GM12864 (cell line): ENCODE results near the gene WNT3.
"Not testable (repeated sequence)": the region's sequence is repeated elsewhere in the genome, so short reads cannot be mapped to it uniquely, and the experiment has no call there.

Experiments
- DNase-seq: peaks from one replicate; pipeline ENCODE4 v3.0.0-alpha.2; 2011; ENCODE audit warnings: low read depth
- H3K4me3 ChIP-seq: 2 replicates; pipeline ENCODE4 v1.5.1; 2011; ENCODE audit warnings: mild to moderate bottlenecking, low read depth, low read length, control low read depth
- TF ChIP-seq, protein P1 (sequence below): IDR thresholded peaks from 2 replicates; pipeline ENCODE4 v1.5.1; 2011; ENCODE audit warnings: low read depth, mild to moderate bottlenecking, moderate library complexity, low read length, control low read depth, inconsistent platforms; ENCODE audit errors: missing control alignments

WNT3 gene

GRCh38 chr17:46793541-46793940, 25.0 kb downstream of the WNT3 start:
- no peak overlapping the region for H3K4me3 ChIP-seq
- no peak for DNase-seq
- TF ChIP-seq, protein P1, sequence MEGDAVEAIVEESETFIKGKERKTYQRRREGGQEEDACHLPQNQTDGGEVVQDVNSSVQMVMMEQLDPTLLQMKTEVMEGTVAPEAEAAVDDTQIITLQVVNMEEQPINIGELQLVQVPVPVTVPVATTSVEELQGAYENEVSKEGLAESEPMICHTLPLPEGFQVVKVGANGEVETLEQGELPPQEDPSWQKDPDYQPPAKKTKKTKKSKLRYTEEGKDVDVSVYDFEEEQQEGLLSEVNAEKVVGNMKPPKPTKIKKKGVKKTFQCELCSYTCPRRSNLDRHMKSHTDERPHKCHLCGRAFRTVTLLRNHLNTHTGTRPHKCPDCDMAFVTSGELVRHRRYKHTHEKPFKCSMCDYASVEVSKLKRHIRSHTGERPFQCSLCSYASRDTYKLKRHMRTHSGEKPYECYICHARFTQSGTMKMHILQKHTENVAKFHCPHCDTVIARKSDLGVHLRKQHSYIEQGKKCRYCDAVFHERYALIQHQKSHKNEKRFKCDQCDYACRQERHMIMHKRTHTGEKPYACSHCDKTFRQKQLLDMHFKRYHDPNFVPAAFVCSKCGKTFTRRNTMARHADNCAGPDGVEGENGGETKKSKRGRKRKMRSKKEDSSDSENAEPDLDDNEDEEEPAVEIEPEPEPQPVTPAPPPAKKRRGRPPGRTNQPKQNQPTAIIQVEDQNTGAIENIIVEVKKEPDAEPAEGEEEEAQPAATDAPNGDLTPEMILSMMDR: no peak

DNA sequence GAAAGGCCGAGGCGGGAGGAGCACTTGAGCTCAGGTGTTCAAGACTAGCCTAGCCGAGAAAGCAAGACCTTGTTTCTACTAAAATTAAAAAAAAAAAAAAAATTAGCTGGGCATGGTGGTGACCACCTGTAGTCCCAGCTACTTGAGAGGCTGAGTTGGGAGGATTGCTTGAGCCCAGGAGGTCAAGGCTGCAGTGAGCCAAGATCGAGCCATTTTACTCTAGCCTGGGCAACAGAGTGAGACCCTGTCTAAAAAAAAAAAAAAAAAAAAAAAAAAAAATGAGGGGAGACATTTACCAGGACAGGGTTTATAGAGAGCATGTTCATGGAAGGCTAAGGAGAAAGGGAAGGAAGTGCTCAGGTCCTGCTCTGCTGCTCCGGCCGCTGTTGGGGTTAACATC, 25.5 kb downstream of the WNT3 start:
- not testable (repeated sequence) for H3K4me3 ChIP-seq, DNase-seq

DNA sequence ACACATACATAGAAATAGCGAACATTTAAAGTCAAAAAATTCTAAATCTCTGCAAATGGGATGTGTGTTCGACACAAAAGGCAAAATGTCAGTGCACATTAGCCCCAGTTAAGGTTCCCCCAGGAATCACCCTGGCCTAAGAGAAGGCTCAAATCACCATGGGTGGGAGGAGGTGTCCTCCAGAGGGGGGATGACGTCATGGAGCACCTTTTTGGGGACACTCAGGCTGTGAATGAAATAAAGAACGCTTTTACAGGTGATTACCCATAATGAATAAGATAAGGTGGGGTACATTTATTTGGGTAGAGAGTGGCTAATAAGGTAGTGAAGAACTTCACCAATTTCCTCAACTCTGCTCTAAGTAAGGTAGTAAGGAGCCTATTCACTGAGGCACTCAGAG, 26.4 kb downstream of the WNT3 start:
- TF ChIP-seq, protein P1: no peak
- H3K4me3 ChIP-seq: no peak overlapping the region
- DNase-seq: no peak

DNA sequence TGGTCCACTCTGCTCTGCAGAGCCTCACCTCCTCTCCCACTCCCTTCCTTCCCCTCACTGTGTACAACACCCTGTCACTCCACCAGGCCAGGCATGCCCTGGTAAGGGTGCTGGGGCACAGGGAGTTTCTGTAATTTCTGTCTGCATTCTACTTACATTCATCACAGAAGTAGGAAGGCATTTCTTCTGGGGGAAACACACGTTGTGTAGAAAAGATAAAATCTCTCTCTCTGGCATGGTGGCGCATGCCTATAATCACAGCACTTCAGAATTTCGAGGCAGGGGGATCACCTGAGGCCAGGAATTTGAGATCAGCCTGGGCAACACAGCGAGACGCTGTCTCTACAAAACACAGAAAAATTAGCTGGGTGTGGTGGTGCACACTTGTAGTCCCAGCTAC, 27.0 kb downstream of the WNT3 start:
- no peak overlapping the region for H3K4me3 ChIP-seq
- TF ChIP-seq, protein P1: no peak
- DNase-seq: no peak

DNA sequence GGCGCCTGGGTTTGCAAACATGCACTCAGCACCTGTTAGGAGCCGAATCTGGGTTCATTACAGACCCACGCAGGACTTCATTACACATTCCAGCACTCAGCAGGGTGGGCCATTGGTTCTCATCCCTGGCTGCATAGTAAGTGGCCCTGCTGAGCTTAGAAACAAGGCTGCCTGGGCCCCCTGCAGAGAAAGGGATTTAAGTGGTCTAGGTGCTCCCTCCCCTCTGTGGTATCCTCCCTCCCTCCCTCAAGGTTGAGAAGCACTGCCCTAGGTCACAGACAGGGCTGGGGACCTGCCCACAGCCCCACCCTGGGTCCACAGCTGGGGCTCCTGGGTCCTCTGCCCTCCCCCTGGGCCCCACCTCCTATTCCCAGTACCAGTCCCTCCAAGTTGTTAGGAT, 28.3 kb downstream of the WNT3 start:
- no peak for DNase-seq
- no peak overlapping the region for H3K4me3 ChIP-seq
- TF ChIP-seq, protein P1: no peak

DNA sequence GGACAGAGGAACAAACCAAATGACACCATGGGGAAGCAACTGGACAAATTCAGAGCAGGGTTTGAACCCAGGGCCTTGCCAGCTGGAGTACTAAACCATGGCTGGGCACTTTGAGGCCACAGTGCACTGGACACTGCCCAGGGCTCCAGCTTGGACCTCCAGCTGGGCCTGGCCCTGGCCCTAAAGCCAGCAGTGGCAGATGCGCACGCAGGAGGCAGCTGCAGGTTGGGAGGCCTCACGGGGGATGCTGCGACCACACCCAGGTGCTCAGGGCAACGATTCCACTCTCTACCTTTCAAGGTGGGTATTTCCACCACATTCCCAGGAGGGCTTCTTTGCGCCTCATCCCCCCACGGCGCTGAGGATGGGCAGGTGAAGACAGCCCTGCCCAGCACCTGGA, 28.9 kb downstream of the WNT3 start:
- no peak overlapping the region for H3K4me3 ChIP-seq
- DNase-seq: no peak
- TF ChIP-seq, protein P1: no peak

DNA sequence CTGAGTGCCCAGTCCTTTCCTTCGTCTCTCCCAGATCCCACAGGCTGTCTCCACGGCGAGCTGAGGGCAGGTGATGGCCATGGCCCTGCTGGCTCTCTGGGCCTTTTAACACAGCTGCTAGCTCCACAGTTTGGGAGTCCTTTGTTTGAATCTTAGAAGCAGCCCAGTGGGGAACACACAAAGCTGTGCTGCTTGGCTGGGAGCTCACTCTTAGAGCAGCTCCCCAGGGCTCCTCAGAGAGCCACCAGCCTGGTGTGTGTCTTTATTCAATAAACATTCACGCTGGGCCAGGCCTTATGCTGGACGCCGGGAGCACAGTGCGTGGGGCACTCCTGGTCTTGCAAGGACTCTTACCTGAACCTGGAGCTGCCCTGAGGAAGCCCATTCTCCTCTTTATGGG, 29.7 kb downstream of the WNT3 start:
- TF ChIP-seq, protein P1: no peak
- no peak for DNase-seq
- H3K4me3 ChIP-seq: no peak overlapping the region

DNA sequence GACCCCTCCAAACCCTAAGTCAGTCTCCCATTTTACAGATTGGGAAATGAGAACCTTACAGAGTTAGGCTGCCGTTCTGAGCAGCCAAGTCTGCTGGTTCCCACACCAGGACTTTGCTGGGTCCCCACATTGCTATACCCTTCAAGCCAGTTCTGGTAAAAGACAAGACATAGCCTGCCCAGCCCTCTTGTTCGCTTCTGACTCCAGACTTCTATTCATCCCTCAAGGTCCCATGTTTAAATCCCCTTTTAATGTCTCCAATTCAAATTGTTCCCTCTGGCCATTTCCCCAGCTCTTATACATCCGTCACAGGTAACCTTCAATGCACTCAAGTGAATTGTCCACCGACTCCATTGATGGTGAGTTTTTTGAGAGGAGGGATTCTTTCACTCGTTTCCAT, 30.2 kb downstream of the WNT3 start:
- TF ChIP-seq, protein P1: no peak
- no peak for DNase-seq
- no peak overlapping the region for H3K4me3 ChIP-seq
